Nephron (organoid): ENCODE measurements around the gene SSBP3.
A peak's percentile ranks its signal among the peaks of the same experiment; 100 is the strongest.

Source experiments
- H3K27ac Mint-ChIP-seq, 3 experiments: 2 replicates each; pipeline ENCODE4 v1.8.0; 2020; ENCODE audit warnings: mixed read lengths in 3 of 3, mild to moderate bottlenecking in 2 of 3, moderate library complexity in 1 of 3
- H3K27me3 Mint-ChIP-seq: 2 replicates; pipeline ENCODE4 v1.8.0; 2021; ENCODE audit warnings: low read depth, mild to moderate bottlenecking, moderate library complexity, mixed read lengths
- H3K36me3 Mint-ChIP-seq: 2 replicates; pipeline ENCODE4 v1.8.0; 2020; ENCODE audit warnings: low read depth, mixed read lengths
- H3K4me1 Mint-ChIP-seq: 2 replicates; pipeline ENCODE4 v1.8.0; 2020; ENCODE audit warnings: mixed read lengths
- H3K4me3 Mint-ChIP-seq, 3 experiments: 2 replicates each; pipeline ENCODE4 v1.8.0; 2020; ENCODE audit warnings: mild to moderate bottlenecking in 3 of 3, mixed read lengths in 3 of 3, moderate library complexity in 2 of 3
- H3K9me3 Mint-ChIP-seq: 2 replicates; pipeline ENCODE4 v1.8.0; 2020; ENCODE audit warnings: mixed read lengths
- TF ChIP-seq, protein P1 (sequence below), 3 experiments: fragments of 200-600 bp; sonication (generic); IDR thresholded peaks; one replicate each; pipeline ENCODE4 v1.5.0; 2021; ENCODE audit warnings: antibody characterized with exemption in 3 of 3; ENCODE audit not compliant: unreplicated experiment in 3 of 3

Gene SSBP3

DNA sequence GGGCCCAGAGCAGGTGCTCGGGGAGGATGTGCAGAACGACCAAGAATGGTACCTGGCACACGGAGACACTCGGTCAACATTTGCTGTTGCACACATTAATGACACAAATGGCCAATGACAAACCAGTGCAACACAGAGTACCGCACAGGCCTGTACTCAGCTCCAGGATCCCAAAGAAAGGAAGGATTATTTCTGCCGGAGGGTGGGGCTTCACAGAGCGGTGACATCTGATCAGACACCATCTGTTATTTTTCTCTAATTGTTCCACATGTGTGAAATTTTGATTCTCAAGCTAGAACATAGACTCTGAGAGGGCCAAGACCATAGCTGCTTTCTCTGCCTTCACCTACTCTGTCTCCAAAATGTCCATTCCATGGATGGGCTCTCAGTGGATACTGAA, 105.8 kb downstream of the SSBP3 start:
- Mint-ChIP-seq H3K9me3 (no peaks in the 10 kb centered on the region), H3K27me3 (no peaks in the 10 kb centered on the region), H3K4me1 (peaks cover 92% of the 10 kb centered on the region), H3K4me3 (no peak overlapping the region), H3K36me3 (no peaks in the 10 kb centered on the region), H3K27ac (peak overlapping the region in 2 of 3 experiments; percentile 71 to 82)
- TF ChIP-seq, protein P1, sequence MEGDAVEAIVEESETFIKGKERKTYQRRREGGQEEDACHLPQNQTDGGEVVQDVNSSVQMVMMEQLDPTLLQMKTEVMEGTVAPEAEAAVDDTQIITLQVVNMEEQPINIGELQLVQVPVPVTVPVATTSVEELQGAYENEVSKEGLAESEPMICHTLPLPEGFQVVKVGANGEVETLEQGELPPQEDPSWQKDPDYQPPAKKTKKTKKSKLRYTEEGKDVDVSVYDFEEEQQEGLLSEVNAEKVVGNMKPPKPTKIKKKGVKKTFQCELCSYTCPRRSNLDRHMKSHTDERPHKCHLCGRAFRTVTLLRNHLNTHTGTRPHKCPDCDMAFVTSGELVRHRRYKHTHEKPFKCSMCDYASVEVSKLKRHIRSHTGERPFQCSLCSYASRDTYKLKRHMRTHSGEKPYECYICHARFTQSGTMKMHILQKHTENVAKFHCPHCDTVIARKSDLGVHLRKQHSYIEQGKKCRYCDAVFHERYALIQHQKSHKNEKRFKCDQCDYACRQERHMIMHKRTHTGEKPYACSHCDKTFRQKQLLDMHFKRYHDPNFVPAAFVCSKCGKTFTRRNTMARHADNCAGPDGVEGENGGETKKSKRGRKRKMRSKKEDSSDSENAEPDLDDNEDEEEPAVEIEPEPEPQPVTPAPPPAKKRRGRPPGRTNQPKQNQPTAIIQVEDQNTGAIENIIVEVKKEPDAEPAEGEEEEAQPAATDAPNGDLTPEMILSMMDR (IDR thresholded peaks at IDR 0.05; ENCODE audit: unreplicated experiment in 3 of 3): no peak

DNA sequence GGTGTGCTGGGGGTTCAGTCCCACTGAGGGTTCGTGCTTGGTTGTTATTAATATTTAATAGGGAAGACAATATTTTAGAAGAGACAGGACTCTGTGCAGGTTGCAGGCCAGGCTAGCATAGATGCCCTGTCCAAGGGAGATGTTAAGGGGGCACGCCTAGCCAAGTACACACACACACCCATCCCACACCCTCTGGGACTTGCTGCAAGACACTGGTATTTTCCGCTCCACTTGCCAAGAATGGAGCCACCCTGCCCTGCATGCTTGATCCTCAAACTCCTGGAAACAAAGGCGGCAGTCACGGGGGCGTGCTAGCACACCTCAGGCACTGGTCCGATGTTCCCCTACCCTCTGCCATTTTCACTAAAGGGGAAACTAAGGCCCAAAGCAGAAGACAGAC, 107.2 kb downstream of the SSBP3 start:
- Mint-ChIP-seq H3K36me3 (no peaks in the 10 kb centered on the region), H3K27ac (peak overlapping the region; percentile 56 to 80 (median 63)), H3K4me1 (peaks cover 92% of the 10 kb centered on the region), H3K27me3 (no peaks in the 10 kb centered on the region), H3K9me3 (no peaks in the 10 kb centered on the region), H3K4me3 (peak overlapping the region in 1 of 3 experiments; percentile 10)
- TF ChIP-seq, protein P1 (IDR thresholded peaks at IDR 0.05; ENCODE audit: unreplicated experiment in 3 of 3): no peak

DNA sequence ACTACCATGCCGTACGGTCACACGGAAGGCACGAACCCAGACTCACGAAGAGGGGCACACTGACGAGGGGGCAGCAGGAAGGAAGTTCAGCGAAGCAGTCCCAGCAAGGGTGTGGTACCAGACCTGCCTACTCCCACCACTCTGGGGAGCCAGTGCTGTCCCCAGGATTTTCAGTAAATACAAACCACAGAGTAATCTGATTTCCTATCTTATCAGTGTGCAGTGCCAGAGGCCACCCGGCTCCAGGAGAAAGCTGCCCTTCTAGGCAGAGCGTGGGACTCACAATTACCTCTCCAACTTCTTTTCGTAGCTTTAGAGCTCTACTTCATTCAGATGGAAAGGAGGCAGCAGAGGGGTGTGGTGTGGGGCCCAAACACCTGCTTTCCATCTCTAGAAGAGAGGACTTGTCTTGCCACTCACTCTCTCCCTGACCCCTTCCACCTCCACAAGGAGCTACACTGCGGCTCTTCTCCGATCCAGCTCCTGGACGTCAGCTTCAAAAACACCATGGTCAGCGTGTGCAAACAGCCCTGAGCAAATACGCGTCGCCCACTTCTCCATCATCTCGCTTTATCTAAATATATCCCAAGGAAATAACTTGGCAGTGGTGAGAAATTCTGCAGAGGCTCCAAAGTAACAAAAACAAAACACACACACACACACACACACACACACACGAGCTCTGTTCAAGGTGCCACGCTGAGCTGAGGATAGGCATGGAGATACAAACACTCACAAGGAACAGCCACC, 107.7 kb downstream of the SSBP3 start:
- Mint-ChIP-seq H3K4me1 (peaks cover 90% of the 10 kb centered on the region), H3K9me3 (no peaks in the 10 kb centered on the region), H3K27me3 (no peaks in the 10 kb centered on the region), H3K4me3 (peak overlapping the region in 1 of 3 experiments; percentile 10), H3K27ac (peak overlapping the region; percentile 56 to 80 (median 63)), H3K36me3 (no peaks in the 10 kb centered on the region)
- TF ChIP-seq, protein P1 (IDR thresholded peaks at IDR 0.05; ENCODE audit: unreplicated experiment in 3 of 3): no peak

DNA sequence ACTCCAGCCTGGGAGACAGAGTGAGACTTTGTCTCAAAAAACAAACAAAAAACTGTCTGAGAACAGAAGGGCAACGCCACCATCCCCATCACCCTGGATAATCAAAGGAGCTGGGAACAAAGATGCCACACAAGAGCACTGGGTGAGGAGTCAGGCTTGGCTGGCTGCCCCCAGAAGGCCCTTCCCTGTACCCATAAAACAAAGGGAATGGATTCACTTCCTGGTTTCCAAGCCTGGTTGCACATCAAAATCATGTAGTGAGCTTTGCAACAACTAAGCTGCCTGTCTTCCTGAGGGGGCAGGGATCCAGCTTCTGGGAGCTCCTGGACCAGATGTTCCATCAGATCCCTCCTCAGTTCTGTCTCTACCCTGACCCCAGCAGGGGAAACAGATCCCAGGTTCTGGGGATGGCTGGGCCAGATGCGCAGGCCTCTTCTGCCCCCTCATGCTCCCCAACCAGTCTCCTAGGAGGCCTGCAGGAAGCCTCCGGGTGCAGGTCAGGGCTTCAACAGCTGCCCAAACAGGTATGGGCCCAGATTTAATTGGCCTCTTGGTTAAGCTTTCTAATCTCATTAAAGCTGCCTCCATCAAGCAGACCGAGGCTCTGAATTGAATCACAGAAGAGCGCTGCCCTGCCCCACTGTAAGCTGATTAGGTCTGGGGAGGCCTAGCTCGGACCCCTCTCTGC, 108.5 kb downstream of the SSBP3 start:
- no peaks in the 10 kb centered on the region for H3K36me3 Mint-ChIP-seq
- peak overlapping the region; percentile 16 to 63 (median 56) for H3K27ac Mint-ChIP-seq
- TF ChIP-seq, protein P1 (IDR thresholded peaks at IDR 0.05; ENCODE audit: unreplicated experiment in 3 of 3): no peak
- no peaks in the 10 kb centered on the region for H3K9me3 Mint-ChIP-seq
- no peaks in the 10 kb centered on the region for H3K27me3 Mint-ChIP-seq
- peaks cover 90% of the 10 kb centered on the region for H3K4me1 Mint-ChIP-seq
- no peak overlapping the region for H3K4me3 Mint-ChIP-seq

DNA sequence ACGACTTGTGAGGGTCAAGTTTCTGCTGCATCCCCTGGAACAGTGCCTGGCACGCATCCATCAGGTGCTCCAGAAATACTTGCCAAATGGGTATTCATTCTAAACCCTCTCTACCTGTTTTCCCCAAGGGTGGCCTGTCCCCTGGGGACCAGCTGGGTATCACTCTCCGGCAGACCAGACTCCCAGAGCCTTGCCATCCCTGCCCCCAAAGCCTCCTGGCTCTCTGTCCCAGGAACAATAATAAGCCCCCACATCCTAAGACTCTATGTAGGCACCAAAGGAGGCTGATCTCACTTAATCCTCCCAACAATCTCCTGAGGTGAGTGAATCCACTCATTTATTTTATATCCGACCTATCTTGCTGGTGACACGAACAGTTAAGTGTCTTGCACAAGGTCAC, 109.5 kb downstream of the SSBP3 start:
- peak overlapping the region in 2 of 3 experiments; percentile 50 to 58 for H3K27ac Mint-ChIP-seq
- no peaks in the 10 kb centered on the region for H3K9me3 Mint-ChIP-seq
- no peaks in the 10 kb centered on the region for H3K36me3 Mint-ChIP-seq
- peaks cover 90% of the 10 kb centered on the region for H3K4me1 Mint-ChIP-seq
- TF ChIP-seq, protein P1 (IDR thresholded peaks at IDR 0.05; ENCODE audit: unreplicated experiment in 3 of 3): no peak
- H3K27me3 Mint-ChIP-seq: no peaks in the 10 kb centered on the region
- H3K4me3 Mint-ChIP-seq: no peak overlapping the region
